ENCODE measurements around the gene CSTPP1. TPM values are rescaled to one million over a fixed set of nuclear protein-coding genes. Genes with fewer than 3 reads are reported as not detected.
A peak's percentile ranks its signal among the peaks of the same experiment; 100 is the strongest.

The CSTPP1 gene
- total and polyA plus RNA-seq, 2 of the 8 experiments (the other 6 are each of a cell fraction or from before 2014, with no cell fraction given), result 24.2 to 28.7 TPM

DNA sequence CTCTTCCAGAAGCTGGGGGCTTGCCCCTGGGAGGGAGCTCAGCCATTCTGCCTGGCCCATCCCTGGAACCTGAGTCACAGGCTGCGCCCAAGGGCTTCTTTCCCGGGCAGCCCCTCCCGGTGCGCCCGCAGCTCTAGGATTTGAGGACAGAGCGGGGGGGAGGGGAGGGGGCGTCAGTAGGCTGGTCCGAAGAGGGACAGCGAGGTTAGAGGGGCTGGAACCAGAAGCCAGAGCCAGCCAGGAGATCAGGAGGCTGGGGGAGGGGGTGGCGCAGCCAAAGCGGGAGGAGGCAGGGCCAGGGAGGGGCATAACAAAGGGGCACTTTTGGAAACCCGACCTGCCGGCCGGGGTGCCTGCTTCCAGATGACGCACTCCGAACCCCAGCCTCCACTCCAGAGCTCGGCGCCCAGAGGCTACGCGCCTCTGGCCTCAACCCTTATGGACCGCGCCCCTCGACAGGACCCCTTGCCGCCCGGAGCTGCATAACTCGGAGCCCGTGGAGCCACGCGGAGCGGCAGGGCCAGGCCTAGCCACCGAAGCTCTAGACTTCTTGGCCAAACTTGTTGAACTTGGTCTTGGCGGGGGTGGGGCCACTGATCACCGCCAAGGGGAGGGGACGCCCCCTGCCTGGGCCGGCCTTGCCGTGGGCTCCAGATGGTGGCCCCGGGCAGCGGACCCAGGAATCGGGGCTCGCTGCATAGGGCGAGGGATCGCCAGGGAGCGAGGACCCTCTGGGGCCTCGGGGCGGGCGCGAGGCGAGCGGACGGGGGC, 248.9 kb downstream of the CSTPP1 start:
- Histone ChIP-seq H3K4ac (replicated peaks; ENCODE audit: insufficient read length, low read depth, low read length) (peak overlapping the region; percentile 99), H2BK20ac (ENCODE audit: low read length) (no peak overlapping the region), H4K5ac (ENCODE audit: insufficient read length, low read depth, low read length) (peak overlapping the region; percentile 98), H2BK120ac (replicated peaks; ENCODE audit: low read depth, low read length) (peak overlapping the region; percentile 70), H3K36me3 (ENCODE audit: control insufficient read depth in 2 of 4, insufficient read depth in 4 of 4, low read length in 3 of 4) (peaks cover 2 to 4% (median 3%) of the 10 kb centered on the region in 4 experiments; a peak in 3 of 8 replicates), H2BK15ac (ENCODE audit: low read length) (peak overlapping the region; percentile 88; the same call in 1 of the 2 replicates), H3K79me2 (ENCODE audit: control insufficient read depth in 1 of 2, insufficient read depth in 2 of 2, low read length in 2 of 2) (peaks cover 0 to 16% of the 10 kb centered on the region in 2 experiments; a peak in 3 of 4 replicates), H3K56ac (replicated peaks; ENCODE audit: insufficient read length, low read depth, low read length) (peak overlapping the region; percentile 90), H3K4me2 (ENCODE audit: insufficient read depth in 1 of 2, low read depth in 2 of 2, low read length in 2 of 2) (peak overlapping the region; percentile 66 to 82), H2BK12ac (ENCODE audit: low read depth, low read length) (0 out of 2 replicates have a peak overlapping the region, but pooled peaks have one; percentile 71), H3K27me3 (replicated peaks in 1 of 4; ENCODE audit: control insufficient read depth in 3 of 4, extremely low read depth in 1 of 4, insufficient read depth in 3 of 4, low read length in 3 of 4) (peaks cover 0 to 6% (median 0%) of the 10 kb centered on the region in 4 experiments; a peak in 3 of 7 replicates), H3K4me3 (ENCODE audit: extremely low read depth in 1 of 4, insufficient read depth in 2 of 4, low read depth in 3 of 4, low read length in 4 of 4) (peak overlapping the region; percentile 62 to 92 (median 82)), H4K20me1 (replicated peaks in 1 of 2; ENCODE audit: control insufficient read depth in 1 of 2, insufficient read depth in 2 of 2, low read length in 2 of 2) (peaks cover 0 to 4% of the 10 kb centered on the region in 2 experiments), H4K91ac (replicated peaks; ENCODE audit: insufficient read length, low read length) (peak overlapping the region; percentile 94), H3K9me3 (ENCODE audit: insufficient read depth in 2 of 2, low read depth in 1 of 2, low read length in 1 of 2) (no peaks in the 10 kb centered on the region), H2AK5ac (ENCODE audit: low read depth, low read length) (no peak overlapping the region), H3K14ac (ENCODE audit: insufficient read length) (no peak overlapping the region), H3K27ac (ENCODE audit: low read depth, low read length) (peak overlapping the region; percentile 81), H2BK5ac (ENCODE audit: low read depth, low read length) (peak overlapping the region; percentile 91; the same call in 1 of the 2 replicates), H3K79me1 (ENCODE audit: low read depth, low read length) (peaks cover 3% of the 10 kb centered on the region; the same call in 1 of the 2 replicates), H3K4me1 (replicated peaks in 1 of 4; ENCODE audit: control insufficient read depth in 3 of 4, insufficient read depth in 4 of 4, low read length in 3 of 4) (peaks cover 0 to 8% (median 6%) of the 10 kb centered on the region in 4 experiments; a peak in 5 of 7 replicates), H3K23me2 (ENCODE audit: low read depth, low read length) (peaks cover 12% of the 10 kb centered on the region; the same call in 1 of the 2 replicates), H3K23ac (ENCODE audit: insufficient read length) (no peak overlapping the region), H3K18ac (ENCODE audit: extremely low read depth, low read length) (peak overlapping the region; percentile 97), H3K9ac (replicated peaks in 1 of 4; ENCODE audit: extremely low read depth in 1 of 4, low read depth in 3 of 4, low read length in 3 of 4) (peak overlapping the region; percentile 75 to 93 (median 89)), H2AFZ (ENCODE audit: low read length) (no peak overlapping the region), H4K8ac (ENCODE audit: extremely low read depth, insufficient read depth, low read length) (peak overlapping the region; percentile 95)
- DNase-seq (ENCODE audit: low read depth in 1 of 2, low spot score in 2 of 2) (peak; percentile 87 to 91), FAIRE-seq (no peak)
- ChIA-PET CTCF (ENCODE audit: partially characterized antibody) (interaction anchor here (0.8 to 16.6 kb wide), 17 partner anchors 9 to 171 kb away, joined by 3 to 247 read pairs (median 4); partner anchors contain the start of genes ACP2, DDB2 and NR1H3), POLR2A (ENCODE audit: partially characterized antibody) (interaction anchor here (0.6 to 3.9 kb wide), 22 partner anchors 9 to 341 kb away, joined by 3 to 30 read pairs (median 4); partner anchors contain the start of genes ACP2, DDB2 and NR1H3)
- WGBS, 2 experiments (ENCODE audit: extremely low coverage in 1 of 2, insufficient coverage in 1 of 2, insufficient read length in 1 of 2, insufficient replicate concordance in 2 of 2, low coverage in 1 of 2, low lambda C conversion rate in 2 of 2, missing lambda C conversion rate in 1 of 2), result 4% methylated on average over 35 of the region's 50 CpGs; no CpG with 5 or more reads in 1 of the 2 experiments
- no peak for TF ChIP-seq BRCA1 (IDR thresholded peaks at IDR 0.05; ENCODE audit: low read depth, low read length)
- no peak for TF ChIP-seq YY1 (IDR thresholded peaks at IDR 0.05; ENCODE audit: low read depth, low read length)
- TF ChIP-seq, protein P1, sequence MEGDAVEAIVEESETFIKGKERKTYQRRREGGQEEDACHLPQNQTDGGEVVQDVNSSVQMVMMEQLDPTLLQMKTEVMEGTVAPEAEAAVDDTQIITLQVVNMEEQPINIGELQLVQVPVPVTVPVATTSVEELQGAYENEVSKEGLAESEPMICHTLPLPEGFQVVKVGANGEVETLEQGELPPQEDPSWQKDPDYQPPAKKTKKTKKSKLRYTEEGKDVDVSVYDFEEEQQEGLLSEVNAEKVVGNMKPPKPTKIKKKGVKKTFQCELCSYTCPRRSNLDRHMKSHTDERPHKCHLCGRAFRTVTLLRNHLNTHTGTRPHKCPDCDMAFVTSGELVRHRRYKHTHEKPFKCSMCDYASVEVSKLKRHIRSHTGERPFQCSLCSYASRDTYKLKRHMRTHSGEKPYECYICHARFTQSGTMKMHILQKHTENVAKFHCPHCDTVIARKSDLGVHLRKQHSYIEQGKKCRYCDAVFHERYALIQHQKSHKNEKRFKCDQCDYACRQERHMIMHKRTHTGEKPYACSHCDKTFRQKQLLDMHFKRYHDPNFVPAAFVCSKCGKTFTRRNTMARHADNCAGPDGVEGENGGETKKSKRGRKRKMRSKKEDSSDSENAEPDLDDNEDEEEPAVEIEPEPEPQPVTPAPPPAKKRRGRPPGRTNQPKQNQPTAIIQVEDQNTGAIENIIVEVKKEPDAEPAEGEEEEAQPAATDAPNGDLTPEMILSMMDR (IDR thresholded peaks at IDR 0.05; ENCODE audit: control extremely low read depth in 1 of 3, insufficient read depth in 1 of 3, low read depth in 1 of 3, low read length in 3 of 3), result 0 out of 4 replicates have a peak, but pooled peaks of 1 of the 3 experiments have one; percentile 1
- no peak for TF ChIP-seq SIRT6 (IDR thresholded peaks at IDR 0.05; ENCODE audit: low read length)
- peak; percentile 57 for TF ChIP-seq MAX (IDR thresholded peaks at IDR 0.05)
- TF ChIP-seq CEBPB (IDR thresholded peaks at IDR 0.05; ENCODE audit: low read depth, low read length), result no peak
- no peak for TF ChIP-seq SUZ12 (IDR thresholded peaks at IDR 0.05; ENCODE audit: low read length)
- TF ChIP-seq GABPA (IDR thresholded peaks at IDR 0.05; ENCODE audit: borderline replicate concordance, insufficient read depth, low read length), result no peak
